ENCODE data around the gene PPP1R16B. TPM values are rescaled to one million over a fixed set of nuclear protein-coding genes. Genes with fewer than 3 reads are reported as not detected.

Gene PPP1R16B
- total and polyA plus RNA-seq, 3 donors from 2014 or later: 1.2 to 3.7 (median 1.3) TPM

DNA sequence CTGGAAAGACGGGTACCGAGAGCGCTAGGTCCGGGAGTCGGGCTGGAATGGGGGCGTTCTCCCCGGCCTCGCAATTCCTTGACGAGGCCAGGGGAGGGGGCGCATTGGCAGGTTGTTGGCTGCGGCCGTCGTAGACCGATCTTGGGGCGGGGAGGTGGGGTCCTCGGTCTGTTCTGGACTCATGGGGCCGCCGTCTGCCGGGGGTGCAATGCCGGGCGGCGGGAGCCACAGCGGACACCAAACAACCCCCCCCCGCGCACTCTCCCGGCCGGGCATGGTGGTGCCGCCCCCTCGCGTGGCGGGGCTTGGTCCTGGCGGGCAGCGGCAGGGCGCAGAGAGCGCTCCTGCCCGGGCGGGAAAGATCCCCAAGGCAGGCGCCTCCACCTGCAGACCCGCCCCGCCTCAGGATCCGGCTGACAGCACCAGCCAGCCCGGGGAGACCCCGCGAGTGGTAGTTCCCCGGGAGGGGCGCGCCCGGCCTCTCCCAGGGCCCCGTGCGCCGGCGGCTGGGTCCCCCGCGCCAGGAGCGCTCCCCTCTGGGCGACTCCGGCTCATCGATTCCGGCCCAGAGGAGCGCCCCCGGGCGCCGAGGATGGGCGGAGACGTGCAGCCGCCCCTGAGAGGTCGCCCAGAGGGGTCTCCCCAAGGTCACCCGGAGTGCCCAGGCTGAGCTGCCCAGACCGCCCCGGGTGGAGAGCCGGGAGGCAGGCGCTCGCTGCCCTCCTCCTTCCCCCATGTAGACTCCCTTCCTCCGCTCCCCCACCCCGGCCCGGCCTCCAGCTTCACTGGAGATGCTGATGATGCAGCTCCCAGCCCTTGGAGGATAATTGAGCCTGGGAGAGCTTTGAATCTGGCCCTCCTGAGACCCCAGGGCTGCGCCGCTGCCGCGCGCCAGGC, 709 bp downstream of the PPP1R16B start:
- no peaks in the 10 kb centered on the region for H3K27me3 ChIP-seq
- DNase-seq: no peak
- no peaks in the 10 kb centered on the region for H3K36me3 ChIP-seq (ENCODE audit: low read depth, missing control alignments)
- intact Hi-C loops (cut with DNase I; ENCODE audit: low total_unique reads): no loop called here
- H3K4me3 ChIP-seq: peak overlapping the region; percentile 42 to 57
- TF ChIP-seq, protein P1, sequence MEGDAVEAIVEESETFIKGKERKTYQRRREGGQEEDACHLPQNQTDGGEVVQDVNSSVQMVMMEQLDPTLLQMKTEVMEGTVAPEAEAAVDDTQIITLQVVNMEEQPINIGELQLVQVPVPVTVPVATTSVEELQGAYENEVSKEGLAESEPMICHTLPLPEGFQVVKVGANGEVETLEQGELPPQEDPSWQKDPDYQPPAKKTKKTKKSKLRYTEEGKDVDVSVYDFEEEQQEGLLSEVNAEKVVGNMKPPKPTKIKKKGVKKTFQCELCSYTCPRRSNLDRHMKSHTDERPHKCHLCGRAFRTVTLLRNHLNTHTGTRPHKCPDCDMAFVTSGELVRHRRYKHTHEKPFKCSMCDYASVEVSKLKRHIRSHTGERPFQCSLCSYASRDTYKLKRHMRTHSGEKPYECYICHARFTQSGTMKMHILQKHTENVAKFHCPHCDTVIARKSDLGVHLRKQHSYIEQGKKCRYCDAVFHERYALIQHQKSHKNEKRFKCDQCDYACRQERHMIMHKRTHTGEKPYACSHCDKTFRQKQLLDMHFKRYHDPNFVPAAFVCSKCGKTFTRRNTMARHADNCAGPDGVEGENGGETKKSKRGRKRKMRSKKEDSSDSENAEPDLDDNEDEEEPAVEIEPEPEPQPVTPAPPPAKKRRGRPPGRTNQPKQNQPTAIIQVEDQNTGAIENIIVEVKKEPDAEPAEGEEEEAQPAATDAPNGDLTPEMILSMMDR (IDR thresholded peaks at IDR 0.05): no peak
- TF ChIP-seq POLR2A (IDR thresholded peaks at IDR 0.05): no peak
- H3K27ac ChIP-seq: no peak overlapping the region
- no peaks in the 10 kb centered on the region for H3K9me3 ChIP-seq
- WGBS, 2 donors: 0 to 2% methylated on average over 3 to 66 of the region's 81 CpGs
- H3K4me1 ChIP-seq: peaks cover 15% of the 10 kb centered on the region

DNA sequence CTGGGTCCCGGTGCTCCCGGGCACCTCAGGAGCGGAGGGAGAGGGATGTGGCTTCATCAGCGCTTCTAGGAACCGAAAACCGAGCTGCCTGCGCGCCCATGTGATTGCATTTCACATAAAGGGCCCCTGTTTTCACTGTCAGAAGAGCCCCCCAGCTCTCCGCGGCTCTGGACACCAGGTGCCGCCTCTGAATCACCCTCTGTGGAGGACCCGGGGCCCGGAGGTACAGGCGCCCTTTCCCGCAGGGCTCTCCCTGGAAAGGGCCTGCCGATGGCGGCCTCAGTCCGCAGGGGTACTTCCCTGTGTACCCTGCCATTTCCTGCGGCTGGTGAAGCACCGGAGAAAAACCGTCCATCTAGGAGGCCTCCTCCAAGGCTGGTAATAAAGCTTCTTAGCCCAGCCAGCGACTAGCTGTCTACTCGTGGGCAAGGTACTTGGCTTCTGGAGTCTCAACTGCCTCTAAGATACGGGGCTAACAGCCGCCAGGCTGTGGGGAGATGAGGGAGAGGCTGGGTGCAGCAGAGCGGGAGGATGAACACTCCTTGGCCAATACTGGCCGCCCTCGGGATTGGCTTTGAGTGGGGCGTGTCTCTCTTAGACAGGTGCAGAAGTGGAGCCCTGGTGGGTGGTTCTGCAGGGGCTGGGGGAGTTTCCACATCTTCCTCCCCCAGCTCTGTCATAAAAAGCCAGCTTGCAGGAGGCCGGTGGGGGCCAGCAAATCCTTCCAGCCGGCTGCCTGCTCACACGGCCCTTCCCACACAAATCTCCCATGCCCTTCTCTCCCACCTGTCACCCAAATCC, 1.6 kb downstream of the PPP1R16B start:
- 13 to 17% methylated on average over 8 to 31 of the region's 32 CpGs for WGBS, 2 donors
- DNase-seq: no peak
- Histone ChIP-seq H3K27ac (no peak overlapping the region), H3K36me3 (ENCODE audit: low read depth, missing control alignments) (no peaks in the 10 kb centered on the region), H3K4me1 (peaks cover 15% of the 10 kb centered on the region), H3K27me3 (no peaks in the 10 kb centered on the region), H3K9me3 (no peaks in the 10 kb centered on the region), H3K4me3 (peak overlapping the region; percentile 42 to 57)
- intact Hi-C loops (cut with DNase I; ENCODE audit: low total_unique reads): no loop called here
- TF ChIP-seq POLR2A (IDR thresholded peaks at IDR 0.05): no peak
- TF ChIP-seq, protein P1 (IDR thresholded peaks at IDR 0.05): no peak

DNA sequence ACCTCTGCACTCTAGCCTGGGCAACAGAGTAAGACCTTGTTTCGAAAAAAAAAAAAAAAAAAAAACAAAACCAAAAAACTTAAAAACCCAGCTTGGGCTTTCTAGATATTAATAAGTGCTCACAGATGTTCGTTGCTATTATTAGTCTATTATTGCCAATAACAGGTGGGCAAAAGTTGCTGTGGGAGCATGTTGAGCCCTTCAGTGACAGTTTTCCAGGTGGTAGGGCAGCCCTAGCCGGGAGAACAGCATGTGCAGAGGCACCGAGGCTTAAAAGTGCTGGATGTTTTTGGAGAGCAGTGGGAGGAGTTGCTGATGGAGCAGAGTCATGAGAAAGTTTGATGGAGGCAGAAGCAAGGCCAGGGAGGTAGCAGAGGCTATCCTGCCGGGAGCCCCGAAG, 4.4 kb downstream of the PPP1R16B start:
- 60 to 87% methylated on average over 6 of the region's 6 CpGs for WGBS, 2 donors
- no peak overlapping the region for H3K27ac ChIP-seq
- no peaks in the 10 kb centered on the region for H3K36me3 ChIP-seq (ENCODE audit: low read depth, missing control alignments)
- no peaks in the 10 kb centered on the region for H3K9me3 ChIP-seq
- peaks cover 15% of the 10 kb centered on the region for H3K4me1 ChIP-seq
- intact Hi-C loops (cut with DNase I; ENCODE audit: low total_unique reads): no loop called here
- no peak for DNase-seq
- no peak overlapping the region for H3K4me3 ChIP-seq
- no peak for TF ChIP-seq POLR2A (IDR thresholded peaks at IDR 0.05)
- TF ChIP-seq, protein P1 (IDR thresholded peaks at IDR 0.05): no peak
- H3K27me3 ChIP-seq: no peaks in the 10 kb centered on the region

DNA sequence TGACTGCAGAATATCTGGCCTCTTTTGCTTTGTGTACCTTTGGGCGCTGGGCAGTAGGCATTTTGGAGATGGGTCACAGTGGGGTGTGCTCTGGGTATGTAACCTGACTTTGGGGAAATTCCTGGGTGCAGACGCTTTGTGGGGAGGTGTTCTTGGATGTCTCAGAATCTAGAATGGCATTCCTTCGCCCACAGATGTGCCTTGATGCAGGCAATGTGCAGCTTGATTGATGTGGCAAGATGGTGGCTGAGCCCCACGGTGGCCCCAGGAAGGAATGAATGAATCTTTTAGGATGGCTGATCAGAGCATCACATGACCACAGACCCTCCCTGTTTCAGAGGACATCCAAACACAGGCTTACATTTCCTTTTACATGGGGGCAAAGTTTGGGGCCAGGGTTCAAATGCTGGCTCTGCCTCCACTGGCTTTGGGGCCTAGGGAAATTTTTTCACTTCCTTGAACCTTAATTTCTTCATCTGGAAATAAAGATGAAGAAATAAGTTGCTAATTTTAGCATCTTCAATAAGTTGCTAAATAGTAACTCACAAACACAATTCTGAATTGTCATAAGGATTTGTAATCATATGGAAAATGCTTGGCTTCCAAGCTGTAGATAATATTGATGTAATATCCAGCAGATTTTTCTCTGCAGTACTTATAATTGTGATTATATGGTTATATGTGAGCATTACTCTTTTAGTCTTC, 5.6 kb downstream of the PPP1R16B start:
- no peak for TF ChIP-seq POLR2A (IDR thresholded peaks at IDR 0.05)
- TF ChIP-seq, protein P1 (IDR thresholded peaks at IDR 0.05): no peak
- H3K36me3 ChIP-seq (ENCODE audit: low read depth, missing control alignments): no peaks in the 10 kb centered on the region
- no peaks in the 10 kb centered on the region for H3K27me3 ChIP-seq
- no peak for DNase-seq
- 88 to 100% methylated on average over 3 to 4 of the region's 4 CpGs for WGBS, 2 donors
- no peak overlapping the region for H3K4me3 ChIP-seq
- H3K27ac ChIP-seq: no peak overlapping the region
- no peaks in the 10 kb centered on the region for H3K9me3 ChIP-seq
- intact Hi-C loops (cut with DNase I; ENCODE audit: low total_unique reads): no loop called here
- H3K4me1 ChIP-seq: peaks cover 6% of the 10 kb centered on the region
